Testis (tissue), 2 donors: ENCODE data around the gene EXD2.

ENCODE experiments used
- CTCF ChIP-seq, 3 experiments: fragments of 450-650 bp in 2 of 3; fragments of 200-600 bp in 1 of 3; sonication (generic) in 1 of 3; IDR thresholded peaks; one replicate each; pipeline ENCODE4 v1.5.1; 2016 to 2019; ENCODE audit warnings: antibody characterized with exemption in 3 of 3, mild to moderate bottlenecking in 2 of 3, moderate library complexity in 1 of 3
- POLR2A ChIP-seq: fragments of 450-650 bp; IDR thresholded peaks from one replicate; pipeline ENCODE4 v1.6.1; 2017; ENCODE audit warnings: antibody characterized with exemption, mild to moderate bottlenecking, moderate library complexity

GRCh38 chr14:69281450-69282169, 90.3 kb downstream of the EXD2 start:
- TF ChIP-seq CTCF (IDR thresholded peaks at IDR 0.05) (no peak), POLR2A (no peak)
